Osteocyte (in vitro differentiated cells): Measurements from ENCODE around the gene FBRSL1. TPM values are rescaled to one million over a fixed set of nuclear protein-coding genes. Genes with fewer than 3 reads are reported as not detected.

Experiments
- DNase-seq: peaks from one replicate; pipeline ENCODE4 v3.0.0; 2021; ENCODE audit warnings: mixed read lengths; ENCODE audit not compliant: unreplicated experiment; ENCODE audit errors: extremely low spot score
- H3K27ac Mint-ChIP-seq: one replicate; pipeline ENCODE4 v1.8.0; 2021; ENCODE audit warnings: mild to moderate bottlenecking, mixed read lengths; ENCODE audit not compliant: unreplicated experiment
- H3K27me3 Mint-ChIP-seq: one replicate; pipeline ENCODE4 v1.8.0; 2021; ENCODE audit warnings: mixed read lengths; ENCODE audit not compliant: unreplicated experiment
- H3K36me3 Mint-ChIP-seq: one replicate; pipeline ENCODE4 v1.8.0; 2021; ENCODE audit warnings: mixed read lengths; ENCODE audit not compliant: unreplicated experiment
- H3K4me1 Mint-ChIP-seq: one replicate; pipeline ENCODE4 v1.8.0; 2021; ENCODE audit warnings: mixed read lengths; ENCODE audit not compliant: unreplicated experiment
- H3K4me3 Mint-ChIP-seq: one replicate; pipeline ENCODE4 v1.8.0; 2021; ENCODE audit warnings: mild to moderate bottlenecking, moderate library complexity, mixed read lengths; ENCODE audit not compliant: unreplicated experiment
- H3K9me3 Mint-ChIP-seq: one replicate; pipeline ENCODE4 v1.8.0; 2021; ENCODE audit warnings: mixed read lengths; ENCODE audit not compliant: unreplicated experiment
- total RNA-seq: library from RNA; stranded (reverse); gene quantifications from 2 replicates; pipeline ENCODE4 v1.2.1, GENCODE V29; 2021
- TF ChIP-seq, protein P1 (sequence below): fragments of 200-600 bp; sonication (generic); IDR thresholded peaks from 2 replicates; pipeline ENCODE4 v1.5.0; 2021; ENCODE audit warnings: antibody characterized with exemption, mild to moderate bottlenecking, moderate library complexity

Gene FBRSL1
- total RNA-seq, 1 donor from 2014 or later, result 46.2 TPM

DNA sequence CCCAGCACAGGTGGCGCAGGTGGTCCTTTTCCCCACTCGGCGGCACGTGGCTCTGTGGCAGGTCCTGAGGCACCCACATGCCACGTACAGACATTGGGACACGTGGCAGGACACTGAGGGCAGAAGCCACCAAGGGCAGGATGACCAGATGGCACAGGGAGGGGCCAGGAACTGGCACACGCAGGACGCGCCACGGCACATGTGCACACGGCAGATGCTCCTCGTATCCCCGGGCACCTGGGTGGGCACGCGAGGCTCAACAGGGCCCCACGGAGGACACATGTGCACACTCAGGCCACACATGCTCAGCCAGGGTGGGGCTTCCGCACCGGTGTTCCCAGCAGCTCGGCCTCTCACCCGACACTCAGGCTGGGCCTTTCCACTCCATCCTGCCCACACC, 52.0 kb downstream of the FBRSL1 start:
- Mint-ChIP-seq H3K36me3 (peaks cover 2% of the 10 kb centered on the region), H3K9me3 (no peaks in the 10 kb centered on the region), H3K27ac (no peak overlapping the region), H3K4me1 (peaks cover 3% of the 10 kb centered on the region), H3K27me3 (no peaks in the 10 kb centered on the region), H3K4me3 (no peak overlapping the region)
- no peak for DNase-seq
- TF ChIP-seq, protein P1, sequence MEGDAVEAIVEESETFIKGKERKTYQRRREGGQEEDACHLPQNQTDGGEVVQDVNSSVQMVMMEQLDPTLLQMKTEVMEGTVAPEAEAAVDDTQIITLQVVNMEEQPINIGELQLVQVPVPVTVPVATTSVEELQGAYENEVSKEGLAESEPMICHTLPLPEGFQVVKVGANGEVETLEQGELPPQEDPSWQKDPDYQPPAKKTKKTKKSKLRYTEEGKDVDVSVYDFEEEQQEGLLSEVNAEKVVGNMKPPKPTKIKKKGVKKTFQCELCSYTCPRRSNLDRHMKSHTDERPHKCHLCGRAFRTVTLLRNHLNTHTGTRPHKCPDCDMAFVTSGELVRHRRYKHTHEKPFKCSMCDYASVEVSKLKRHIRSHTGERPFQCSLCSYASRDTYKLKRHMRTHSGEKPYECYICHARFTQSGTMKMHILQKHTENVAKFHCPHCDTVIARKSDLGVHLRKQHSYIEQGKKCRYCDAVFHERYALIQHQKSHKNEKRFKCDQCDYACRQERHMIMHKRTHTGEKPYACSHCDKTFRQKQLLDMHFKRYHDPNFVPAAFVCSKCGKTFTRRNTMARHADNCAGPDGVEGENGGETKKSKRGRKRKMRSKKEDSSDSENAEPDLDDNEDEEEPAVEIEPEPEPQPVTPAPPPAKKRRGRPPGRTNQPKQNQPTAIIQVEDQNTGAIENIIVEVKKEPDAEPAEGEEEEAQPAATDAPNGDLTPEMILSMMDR, result no peak

DNA sequence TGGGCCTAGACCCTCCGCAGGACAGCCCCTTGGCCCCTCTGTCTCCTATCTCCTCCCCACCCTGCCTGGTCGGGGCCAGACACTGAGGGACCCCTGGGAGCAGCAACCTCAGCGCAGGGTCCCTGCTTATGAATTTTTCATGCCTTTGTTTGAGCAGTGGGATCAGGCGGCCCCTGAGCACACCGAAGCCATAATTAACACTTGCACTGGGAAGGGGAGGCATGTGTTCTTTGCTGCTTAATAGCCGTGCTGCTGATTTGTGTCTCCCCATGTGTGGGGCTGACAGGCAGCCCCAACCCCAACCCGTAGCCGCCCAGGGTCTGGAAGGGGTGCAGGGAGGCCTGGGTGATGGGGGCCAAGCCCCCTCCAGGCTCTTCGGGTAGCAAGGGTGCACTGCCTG, 52.7 kb downstream of the FBRSL1 start:
- Mint-ChIP-seq H3K4me1 (peaks cover 2% of the 10 kb centered on the region), H3K4me3 (no peak overlapping the region), H3K27me3 (no peaks in the 10 kb centered on the region), H3K27ac (no peak overlapping the region), H3K36me3 (peaks cover 1% of the 10 kb centered on the region), H3K9me3 (no peaks in the 10 kb centered on the region)
- DNase-seq, result no peak
- TF ChIP-seq, protein P1, result no peak

DNA sequence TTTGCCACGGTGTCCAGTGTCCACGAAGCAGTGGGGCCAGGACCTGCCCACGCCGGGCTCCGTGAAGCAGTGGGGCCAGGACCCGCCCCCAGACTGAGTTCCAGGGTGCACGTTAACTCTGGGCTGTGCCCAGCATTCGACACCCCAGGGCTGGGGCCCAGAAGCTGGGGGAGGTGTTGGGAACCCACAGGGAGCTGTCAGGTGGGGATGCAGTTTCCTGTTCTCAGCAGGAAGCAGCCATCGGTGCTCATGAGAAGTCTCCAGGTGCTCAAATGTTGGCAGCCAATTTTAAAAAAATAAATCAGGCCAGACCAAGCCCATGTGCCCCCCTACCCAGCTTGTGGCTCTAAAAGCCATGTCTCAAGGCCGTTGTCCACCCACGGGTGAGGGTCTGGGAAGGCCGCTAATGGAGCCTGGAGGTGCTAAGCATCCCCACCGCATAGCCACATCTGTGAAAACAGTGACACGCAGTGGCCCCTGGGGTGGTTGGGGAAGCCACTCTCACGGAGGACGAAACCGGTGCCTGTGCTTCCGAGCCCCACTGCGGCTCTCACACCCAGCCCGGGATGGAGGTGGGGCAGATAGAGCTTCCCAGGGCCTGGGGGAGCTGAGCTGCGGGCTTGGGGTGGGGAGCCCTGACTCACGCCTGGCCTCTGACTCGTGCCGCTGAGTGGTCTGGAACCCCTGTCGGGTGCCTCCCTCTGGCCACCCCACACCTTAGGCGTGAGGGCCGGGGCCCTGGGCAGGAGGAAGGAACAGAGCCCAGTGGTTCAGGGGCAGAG, 53.5 kb downstream of the FBRSL1 start:
- no peak overlapping the region for H3K27ac Mint-ChIP-seq
- peaks cover 2% of the 10 kb centered on the region for H3K4me1 Mint-ChIP-seq
- no peaks in the 10 kb centered on the region for H3K27me3 Mint-ChIP-seq
- H3K36me3 Mint-ChIP-seq, result no peaks in the 10 kb centered on the region
- TF ChIP-seq, protein P1, result no peak
- DNase-seq, result no peak
- no peak overlapping the region for H3K4me3 Mint-ChIP-seq
- H3K9me3 Mint-ChIP-seq, result no peaks in the 10 kb centered on the region

- H3K4me3 Mint-ChIP-seq, result no peak overlapping the region
- no peaks in the 10 kb centered on the region for H3K27me3 Mint-ChIP-seq
- no peak for DNase-seq
- H3K27ac Mint-ChIP-seq, result no peak overlapping the region
- H3K4me1 Mint-ChIP-seq, result peaks cover 2% of the 10 kb centered on the region
- no peaks in the 10 kb centered on the region for H3K36me3 Mint-ChIP-seq
- no peaks in the 10 kb centered on the region for H3K9me3 Mint-ChIP-seq
- TF ChIP-seq, protein P1, result no peak
Measured at GRCh38 chr12:132544080-132544397, 54.1 kb downstream of the FBRSL1 start.

GRCh38 chr12:132544498-132544897, 54.5 kb downstream of the FBRSL1 start:
- Mint-ChIP-seq H3K27ac (no peak overlapping the region), H3K4me3 (no peak overlapping the region)
- TF ChIP-seq, protein P1, result no peak

More at GRCh38 chr12:132544498-132544897, 54.5 kb downstream of the FBRSL1 start:
- H3K4me1 Mint-ChIP-seq, result peaks cover 2% of the 10 kb centered on the region
- no peaks in the 10 kb centered on the region for H3K36me3 Mint-ChIP-seq
- no peaks in the 10 kb centered on the region for H3K27me3 Mint-ChIP-seq
- H3K9me3 Mint-ChIP-seq, result no peaks in the 10 kb centered on the region
- no peak for DNase-seq
